GM12864 (cell line): ENCODE measurements around the gene RILPL1.
"Not testable (repeated sequence)": the region's sequence is repeated elsewhere in the genome, so short reads cannot be mapped to it uniquely, and the experiment has no call there.

Experiments used
- DNase-seq: peaks from one replicate; pipeline ENCODE4 v3.0.0-alpha.2; 2011; ENCODE audit warnings: low read depth
- H3K4me3 ChIP-seq: 2 replicates; pipeline ENCODE4 v1.5.1; 2011; ENCODE audit warnings: mild to moderate bottlenecking, low read depth, low read length, control low read depth
- CTCF ChIP-seq: IDR thresholded peaks from 2 replicates; pipeline ENCODE4 v1.5.1; 2011; ENCODE audit warnings: low read depth, mild to moderate bottlenecking, moderate library complexity, low read length, control low read depth, inconsistent platforms; ENCODE audit errors: missing control alignments

The RILPL1 gene

GRCh38 chr12:123540899-123541662 lies 7.6 kb upstream of the RILPL1 start:
- TF ChIP-seq CTCF = no peak
- H3K4me3 ChIP-seq = no peak overlapping the region
- DNase-seq = no peak

GRCh38 chr12:123535952-123536351 lies 2.4 kb upstream of the RILPL1 start:
- not testable (repeated sequence) for DNase-seq, H3K4me3 ChIP-seq

- TF ChIP-seq CTCF = no peak
- no peak for DNase-seq
- peak overlapping the region; percentile 42 for H3K4me3 ChIP-seq
Observed at GRCh38 chr12:123532808-123533649, 490 bp downstream of the RILPL1 start.

- no peak overlapping the region for H3K4me3 ChIP-seq
- no peak for DNase-seq
- peak; percentile 3 for TF ChIP-seq CTCF
Observed at GRCh38 chr12:123532019-123532418, 1.5 kb downstream of the RILPL1 start.

GRCh38 chr12:123531091-123531490 lies 2.4 kb downstream of the RILPL1 start:
- TF ChIP-seq CTCF = no peak
- no peak overlapping the region for H3K4me3 ChIP-seq
- DNase-seq = no peak

GRCh38 chr12:123530668-123531067 lies 2.9 kb downstream of the RILPL1 start:
- H3K4me3 ChIP-seq = no peak overlapping the region
- TF ChIP-seq CTCF = no peak
- DNase-seq = no peak

- H3K4me3 ChIP-seq = no peak overlapping the region
- no peak for DNase-seq
- TF ChIP-seq CTCF = no peak
Observed at GRCh38 chr12:123529686-123530085, 3.8 kb downstream of the RILPL1 start.
